ENCODE measurements around the gene VPS33A.

- TF ChIP-seq, protein P1, sequence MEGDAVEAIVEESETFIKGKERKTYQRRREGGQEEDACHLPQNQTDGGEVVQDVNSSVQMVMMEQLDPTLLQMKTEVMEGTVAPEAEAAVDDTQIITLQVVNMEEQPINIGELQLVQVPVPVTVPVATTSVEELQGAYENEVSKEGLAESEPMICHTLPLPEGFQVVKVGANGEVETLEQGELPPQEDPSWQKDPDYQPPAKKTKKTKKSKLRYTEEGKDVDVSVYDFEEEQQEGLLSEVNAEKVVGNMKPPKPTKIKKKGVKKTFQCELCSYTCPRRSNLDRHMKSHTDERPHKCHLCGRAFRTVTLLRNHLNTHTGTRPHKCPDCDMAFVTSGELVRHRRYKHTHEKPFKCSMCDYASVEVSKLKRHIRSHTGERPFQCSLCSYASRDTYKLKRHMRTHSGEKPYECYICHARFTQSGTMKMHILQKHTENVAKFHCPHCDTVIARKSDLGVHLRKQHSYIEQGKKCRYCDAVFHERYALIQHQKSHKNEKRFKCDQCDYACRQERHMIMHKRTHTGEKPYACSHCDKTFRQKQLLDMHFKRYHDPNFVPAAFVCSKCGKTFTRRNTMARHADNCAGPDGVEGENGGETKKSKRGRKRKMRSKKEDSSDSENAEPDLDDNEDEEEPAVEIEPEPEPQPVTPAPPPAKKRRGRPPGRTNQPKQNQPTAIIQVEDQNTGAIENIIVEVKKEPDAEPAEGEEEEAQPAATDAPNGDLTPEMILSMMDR (IDR thresholded peaks at IDR 0.05; ENCODE audit: low read length), result no peak
- no peak for TF ChIP-seq EZH2 (IDR thresholded peaks at IDR 0.05; ENCODE audit: borderline replicate concordance, low read length)
These were observed 81.8 kb downstream of the VPS33A start for GRCh38 chr12:122184517-122184916.
